Vagina (tissue), 2 donors: ENCODE measurements around the gene GPHA2.

Experiments
- CTCF ChIP-seq, 3 experiments: fragments of 450-650 bp in 2 of 3; fragments of 200-600 bp in 1 of 3; sonication (generic) in 1 of 3; IDR thresholded peaks; one replicate each; pipeline ENCODE4 v1.5.1; 2017 to 2019; ENCODE audit warnings: antibody characterized with exemption in 3 of 3, mild to moderate bottlenecking in 2 of 3, moderate library complexity in 2 of 3
- POLR2AphosphoS5 ChIP-seq, 2 donors: sonication (generic); formaldehyde crosslinking; IDR thresholded peaks; one replicate each; pipeline ENCODE4 v1.9.0; 2017; ENCODE audit warnings: antibody characterized with exemption in 2 of 2, mild to moderate bottlenecking in 2 of 2, low read depth in 1 of 2; ENCODE audit not compliant: insufficient read depth in 1 of 2

GRCh38 chr11:64918017-64918416 is 17.7 kb downstream of the GPHA2 start:
- no peak for TF ChIP-seq CTCF (IDR thresholded peaks at IDR 0.05)
- no peak for TF ChIP-seq POLR2AphosphoS5 (IDR thresholded peaks at IDR 0.05; ENCODE audit: insufficient read depth in 1 of 2, low read depth in 1 of 2)
